ENCODE data around the gene C2CD4C.
"Not testable (repeated sequence)": the region's sequence is repeated elsewhere in the genome, so short reads cannot be mapped to it uniquely, and the experiment has no call there.

Gene C2CD4C

DNA sequence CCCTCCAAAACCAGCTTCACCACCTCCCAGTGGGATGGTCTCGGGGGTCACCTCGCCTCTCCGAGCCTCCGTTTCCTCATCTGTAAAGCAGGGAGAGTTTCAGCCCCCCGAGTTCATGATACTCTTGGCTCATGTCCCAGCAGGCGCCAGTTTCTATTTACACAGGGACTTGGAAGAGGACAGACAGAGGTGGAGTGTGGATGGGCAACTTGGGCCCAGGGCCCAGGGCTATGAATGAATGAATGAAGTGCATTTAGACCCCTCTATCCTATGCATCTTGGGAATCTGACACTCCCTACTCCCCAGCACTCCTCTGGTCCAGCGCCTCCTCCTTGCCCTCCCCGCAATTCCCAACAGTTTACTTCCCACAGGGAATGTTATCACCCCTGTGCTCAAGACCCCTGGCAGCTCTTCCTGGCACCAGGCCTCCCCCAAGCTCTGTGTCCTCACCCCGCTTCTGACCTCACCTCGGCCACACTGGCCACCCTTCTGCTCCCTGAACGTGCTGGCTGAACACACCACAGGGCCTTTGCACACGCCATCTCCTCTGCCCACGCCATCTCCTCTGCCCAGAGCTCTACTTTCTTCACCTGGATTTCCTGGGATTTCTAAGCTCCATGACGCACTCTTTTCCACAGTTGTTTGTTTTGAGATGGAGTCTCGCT is 4.9 kb upstream of the C2CD4C start:
- DNase-seq: no peak

DNA sequence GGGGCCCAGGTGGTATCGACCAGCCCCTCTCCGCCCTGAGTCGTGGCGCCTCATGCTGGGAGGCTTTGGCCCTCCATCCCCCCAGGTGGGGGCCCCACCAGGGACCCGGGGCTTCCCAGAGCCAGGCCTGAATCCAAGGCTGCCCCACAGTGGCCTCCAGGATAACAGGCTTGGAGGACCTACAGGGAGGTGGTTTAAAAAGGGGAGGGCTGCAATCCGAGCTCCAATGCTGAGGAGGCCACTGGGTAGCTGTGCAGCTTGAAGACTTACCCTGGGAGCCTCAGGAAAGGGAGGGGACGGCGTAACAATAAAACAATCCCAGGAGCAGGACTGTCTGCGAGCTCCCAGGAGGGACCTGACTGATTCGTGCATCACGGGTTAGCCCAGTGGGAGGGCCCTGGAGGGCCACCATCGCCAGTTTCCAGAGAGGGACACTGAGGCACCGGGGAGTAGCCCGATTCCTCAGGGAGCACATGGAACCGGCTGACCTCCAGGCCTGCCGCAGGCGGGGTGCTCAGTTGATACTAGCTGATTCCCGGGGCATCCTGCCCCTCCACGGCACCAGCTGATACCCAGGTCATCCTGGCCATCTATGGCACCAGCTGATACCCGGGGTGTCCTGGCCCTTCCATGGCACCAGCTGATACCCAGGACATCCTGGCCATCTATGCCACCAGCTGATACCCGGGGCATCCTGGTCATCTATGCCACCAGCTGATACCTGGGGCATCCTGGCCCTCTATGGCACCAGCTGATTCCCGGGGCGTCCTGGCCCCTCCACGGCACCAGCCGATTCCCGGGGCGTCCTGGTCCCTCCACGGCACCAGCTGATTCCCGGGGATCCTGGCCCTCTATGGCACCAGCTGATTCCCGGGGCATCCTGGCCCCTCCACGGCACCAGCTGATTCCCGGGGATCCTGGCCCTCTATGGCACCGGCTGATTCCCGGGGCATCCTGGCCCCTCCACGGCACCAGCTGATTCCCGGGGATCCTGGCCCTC is 3.7 kb upstream of the C2CD4C start:
- DNase-seq: no peak

DNA sequence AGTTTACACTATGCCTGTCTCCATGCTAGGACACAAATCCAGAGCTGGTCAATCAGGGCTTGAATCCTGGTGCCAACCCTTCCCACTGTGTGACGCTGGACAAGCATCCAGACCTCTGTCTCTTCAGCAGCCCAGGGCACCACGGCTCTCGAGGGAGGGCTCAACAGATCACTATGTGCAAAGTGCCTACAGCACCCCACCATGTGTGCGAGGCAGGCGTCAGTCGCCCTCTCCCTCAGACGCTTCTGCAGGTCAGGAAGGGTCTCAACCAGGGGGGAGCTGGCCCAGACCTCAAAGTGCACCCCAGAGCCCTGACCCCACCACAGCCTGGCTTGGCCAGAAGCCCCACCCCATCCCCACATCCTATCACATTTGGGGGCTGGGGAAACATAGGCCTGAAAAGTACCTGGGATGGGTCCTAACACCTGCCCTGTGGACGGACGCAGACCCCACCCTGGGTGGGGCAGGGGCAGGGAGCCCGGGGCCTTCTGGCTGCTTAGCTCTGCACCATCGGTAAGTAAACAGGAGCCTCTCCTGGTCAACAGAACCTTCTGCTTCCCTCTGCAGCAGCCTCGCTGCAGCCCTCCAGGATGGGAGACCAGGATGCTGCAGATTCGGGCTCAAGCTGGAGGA is 2.9 kb upstream of the C2CD4C start:
- DNase-seq: no peak

DNA sequence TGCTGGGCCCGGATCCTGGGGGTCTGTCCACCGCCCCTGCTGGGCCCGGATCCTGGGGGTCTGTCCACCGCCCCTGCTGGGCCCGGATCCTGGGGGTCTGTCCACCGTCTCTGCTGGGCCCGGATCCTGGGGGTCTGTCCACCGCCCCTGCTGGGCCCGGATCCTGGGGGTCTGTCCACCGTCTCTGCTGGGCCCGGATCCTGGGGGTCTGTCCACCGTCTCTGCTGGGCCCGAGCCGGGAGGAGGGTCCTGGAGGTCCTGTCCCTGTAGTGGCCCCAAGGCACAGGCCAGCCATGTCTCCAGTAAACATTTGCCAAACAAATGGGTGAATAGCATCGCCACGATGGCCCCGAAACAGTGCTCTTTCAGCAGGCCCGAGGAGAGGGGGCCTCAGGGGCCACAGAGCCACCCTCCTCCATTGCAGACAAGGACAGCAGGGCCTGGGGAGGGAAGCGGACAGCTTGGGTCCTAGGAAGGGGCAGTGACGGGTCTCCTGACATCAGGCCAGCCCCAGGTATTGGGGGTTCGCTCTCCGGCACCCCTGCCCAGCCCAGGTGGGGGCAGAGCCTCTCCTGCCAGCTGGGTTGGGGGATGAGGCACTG is 2.3 kb upstream of the C2CD4C start:
- DNase-seq: not testable (repeated sequence)

DNA sequence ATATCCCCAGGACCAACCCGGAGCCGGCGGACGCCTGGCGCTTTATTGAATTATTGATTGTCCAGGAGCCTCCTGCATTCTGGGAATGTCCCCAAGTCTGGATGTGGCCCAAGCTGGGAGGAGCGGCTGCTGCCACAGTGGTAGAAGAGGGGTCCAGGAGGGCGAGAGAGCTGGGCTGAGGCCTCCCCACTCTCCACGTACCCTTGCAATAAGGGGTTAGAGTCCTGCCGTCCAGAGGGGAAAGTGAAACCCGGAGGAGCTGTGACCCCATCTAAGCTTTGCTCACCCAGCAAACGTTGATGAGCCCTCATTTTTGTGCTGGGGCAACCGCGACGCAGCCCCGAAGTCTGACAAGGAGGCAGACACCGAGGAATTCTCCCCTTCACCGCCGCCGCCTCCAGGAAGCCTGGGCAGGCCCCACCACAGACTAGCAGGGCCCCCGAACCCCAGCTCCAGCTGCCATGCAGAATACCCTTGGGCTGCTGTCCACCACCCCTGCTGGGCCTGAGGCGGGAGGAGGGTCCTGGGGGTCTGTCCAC is 1.4 kb upstream of the C2CD4C start:
- DNase-seq: no peak

DNA sequence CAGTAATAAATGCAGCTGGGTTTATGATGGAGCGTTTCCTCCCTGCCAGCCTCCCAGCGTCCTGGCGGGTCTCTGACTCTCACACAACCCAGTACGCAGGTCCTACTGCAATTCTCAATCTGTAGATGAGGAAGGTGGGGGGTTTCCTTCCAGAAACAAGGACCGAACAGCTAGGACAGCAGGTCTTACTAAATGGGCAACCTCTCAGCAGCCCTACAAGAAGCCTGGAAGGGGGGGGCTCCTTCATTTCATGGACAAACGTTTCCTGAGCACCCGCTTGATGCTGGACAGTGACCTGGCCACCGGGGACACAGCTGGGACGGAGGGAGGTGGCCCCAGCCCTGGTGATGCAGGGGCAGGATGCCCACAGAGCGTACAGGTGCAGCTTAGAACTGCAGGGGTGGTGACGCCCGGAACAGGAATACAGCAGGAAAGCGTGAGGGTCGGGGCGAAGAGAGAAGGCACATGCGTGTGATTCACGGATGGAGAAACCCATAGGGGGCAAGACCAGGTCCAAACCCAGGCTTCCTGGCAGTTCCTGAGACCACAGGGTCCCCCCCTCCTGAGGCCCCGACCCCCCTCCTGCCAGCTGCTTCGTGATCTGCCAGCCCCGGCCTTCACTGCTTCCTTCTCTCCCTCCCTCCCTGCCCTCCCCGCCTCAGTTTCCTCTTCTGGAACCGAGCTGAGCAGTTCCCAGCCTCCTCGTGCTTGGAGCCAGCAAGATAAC is 732 bp upstream of the C2CD4C start:
- no peak for DNase-seq

DNA sequence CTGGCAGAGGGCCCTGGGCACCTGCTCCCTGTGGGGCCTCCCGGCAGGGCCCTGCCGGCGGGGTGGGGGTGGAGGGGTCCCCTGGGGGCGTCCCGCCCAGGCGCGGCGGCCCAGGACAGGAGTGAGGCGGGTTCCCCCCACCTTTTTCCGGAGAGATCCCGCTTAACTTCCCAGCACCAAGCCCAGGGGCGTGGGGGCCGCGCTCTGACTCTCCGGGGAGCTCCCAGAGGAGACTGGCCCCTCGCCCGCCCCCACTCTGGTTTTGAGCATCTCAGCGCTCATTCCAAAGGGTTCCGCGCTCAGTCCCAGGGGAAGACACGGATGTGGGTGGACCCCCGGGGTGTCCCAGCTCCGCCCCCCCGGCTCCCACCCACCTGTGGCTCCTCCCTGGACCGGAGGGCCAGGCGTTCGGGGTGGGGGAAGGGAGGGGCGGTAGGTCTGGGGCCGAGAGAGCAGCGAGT is 476 bp downstream of the C2CD4C start:
- DNase-seq: no peak

DNA sequence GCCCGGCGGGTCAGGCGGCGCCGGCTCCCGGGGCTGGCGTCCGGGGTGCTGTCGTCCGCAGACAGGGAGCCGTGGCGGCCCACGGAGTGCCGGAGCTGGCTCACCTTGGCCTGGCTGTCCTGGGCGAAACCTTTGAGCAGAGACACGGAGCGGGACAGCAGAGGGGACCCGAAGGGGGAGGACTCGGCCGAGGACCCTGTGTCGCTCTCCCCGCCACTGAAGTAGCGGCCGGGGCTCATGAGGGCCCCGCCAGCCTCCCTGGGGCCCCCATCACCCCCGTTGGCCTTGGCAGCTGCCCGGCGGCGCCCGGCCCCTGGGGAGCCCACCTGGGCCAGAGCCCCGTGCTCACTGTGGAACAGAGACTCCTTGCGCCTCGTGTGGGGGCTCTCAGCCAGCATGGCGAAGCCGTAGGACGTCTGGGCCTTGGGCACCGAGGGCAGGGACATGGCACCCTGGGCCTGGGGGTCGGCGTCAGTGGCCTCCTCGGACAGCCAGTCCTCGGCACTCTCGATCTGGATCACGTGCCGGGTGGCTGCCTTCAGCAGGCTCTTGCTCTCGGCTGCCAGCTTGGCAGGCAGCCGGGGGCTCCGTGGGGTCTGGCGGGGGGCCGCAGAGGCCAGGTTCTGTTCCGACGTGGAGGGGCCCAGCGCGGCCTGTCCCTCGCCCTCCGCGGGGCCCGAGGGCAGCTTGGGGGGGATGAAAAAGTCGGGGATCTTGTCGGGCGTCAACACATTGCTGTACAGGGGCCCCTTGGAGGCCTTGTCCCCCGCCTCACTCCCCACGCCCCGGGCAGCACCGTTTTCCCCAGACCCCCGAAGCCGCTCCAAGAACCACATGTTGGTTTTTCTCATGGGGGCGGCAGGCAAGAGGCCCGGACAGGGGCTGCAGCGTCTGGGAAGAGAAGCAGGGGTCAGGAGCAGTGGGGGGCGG is 1.2 kb downstream of the C2CD4C start:
- no peak for DNase-seq

DNA sequence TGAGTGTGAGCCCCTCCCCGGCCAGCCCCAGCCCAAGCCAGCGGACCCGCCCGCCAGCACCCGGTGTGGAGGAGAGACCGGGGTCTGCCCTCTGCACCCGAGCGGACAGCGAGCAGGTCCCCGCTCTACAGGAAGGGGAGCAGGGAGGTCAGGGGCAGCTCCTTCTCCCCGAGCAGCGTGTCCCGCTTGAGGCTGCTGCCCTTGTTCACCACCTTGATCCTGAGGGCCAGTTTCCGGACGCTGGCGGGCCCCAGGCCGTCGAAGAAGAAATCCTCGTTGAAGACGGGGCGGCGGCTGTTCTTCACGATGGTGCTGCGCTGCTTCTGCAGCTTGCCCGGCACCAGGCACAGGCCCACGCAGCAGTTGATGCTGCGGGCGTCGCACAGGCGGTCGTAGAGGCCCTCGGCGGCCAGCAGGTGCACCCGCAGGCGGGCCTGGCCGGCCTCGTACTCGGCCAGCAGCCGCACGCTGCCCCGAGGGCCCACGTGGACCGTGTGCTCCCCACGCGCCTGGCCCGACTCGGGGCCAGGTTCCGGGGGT is 1.9 kb downstream of the C2CD4C start:
- no peak for DNase-seq

DNA sequence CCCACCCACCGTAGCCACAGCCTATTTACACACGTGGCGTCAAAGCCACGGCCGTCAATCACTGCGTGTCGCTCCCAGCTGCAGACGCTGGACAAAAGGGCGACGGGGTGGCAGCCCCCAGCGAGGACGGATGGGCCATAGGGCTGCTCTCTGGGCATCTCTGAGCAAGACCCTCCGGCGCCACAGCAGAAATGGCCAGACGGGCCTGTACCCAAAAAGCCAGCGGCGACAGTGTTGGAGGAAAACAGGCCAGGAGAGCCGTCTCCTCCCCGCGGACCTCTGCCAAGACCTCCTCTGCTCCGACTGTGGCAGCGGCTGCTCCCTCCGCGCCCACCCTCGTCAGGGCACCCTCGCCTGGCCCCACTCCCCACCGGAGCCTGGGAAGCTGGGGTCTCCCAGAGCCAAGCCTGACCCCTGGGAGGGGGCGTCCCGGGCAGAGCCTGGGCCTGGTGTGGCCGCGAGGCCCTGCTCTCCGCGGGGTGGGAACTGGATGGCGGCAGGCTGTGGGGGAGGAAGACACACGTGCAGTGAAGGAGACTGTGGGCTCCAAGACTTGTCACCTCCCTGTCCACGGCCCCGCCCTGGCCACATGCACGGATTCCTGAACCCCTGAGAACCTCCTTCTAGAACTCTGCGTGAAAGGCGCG is 2.7 kb downstream of the C2CD4C start:
- DNase-seq: no peak

DNA sequence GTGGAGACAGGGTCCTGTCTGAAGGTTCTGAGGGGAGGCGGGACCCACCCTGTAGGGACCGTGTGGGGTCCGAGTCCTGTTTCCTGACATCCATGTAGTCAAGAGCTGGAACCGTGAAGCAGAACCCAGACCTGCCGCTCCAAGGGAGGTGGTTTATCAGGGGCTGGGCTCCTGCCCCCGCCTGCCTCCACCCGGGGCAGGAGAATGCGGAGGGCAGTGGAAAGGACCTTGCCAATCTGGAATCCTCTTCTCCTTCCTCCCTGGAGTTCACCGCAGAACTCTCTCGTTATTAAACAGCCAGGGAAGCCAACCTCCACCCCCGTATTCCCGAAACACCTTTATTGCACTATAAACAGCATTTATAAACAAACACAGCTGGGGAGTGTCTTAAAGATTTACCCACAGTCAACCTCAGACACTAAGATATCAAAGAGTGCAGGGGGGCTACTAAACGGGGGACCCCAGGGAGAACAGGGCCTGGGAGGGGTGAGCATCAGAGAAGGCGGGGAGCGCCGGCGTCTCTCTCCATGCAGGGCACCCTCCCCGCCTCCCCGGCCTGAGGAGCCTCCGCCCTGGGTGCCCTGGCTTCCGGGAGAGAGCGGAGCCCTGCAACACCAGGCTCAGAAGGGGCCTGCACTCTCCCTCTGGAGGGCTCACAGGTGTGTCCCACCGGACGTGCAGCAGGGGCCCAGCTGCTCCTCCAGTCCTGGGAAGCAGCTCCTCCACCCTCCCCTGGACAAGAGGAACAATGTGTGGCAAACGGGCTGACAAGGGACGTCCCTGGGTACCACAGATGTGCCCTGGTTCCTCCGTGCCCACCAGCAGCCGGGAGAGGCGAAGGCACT is 3.6 kb downstream of the C2CD4C start:
- no peak for DNase-seq

DNA sequence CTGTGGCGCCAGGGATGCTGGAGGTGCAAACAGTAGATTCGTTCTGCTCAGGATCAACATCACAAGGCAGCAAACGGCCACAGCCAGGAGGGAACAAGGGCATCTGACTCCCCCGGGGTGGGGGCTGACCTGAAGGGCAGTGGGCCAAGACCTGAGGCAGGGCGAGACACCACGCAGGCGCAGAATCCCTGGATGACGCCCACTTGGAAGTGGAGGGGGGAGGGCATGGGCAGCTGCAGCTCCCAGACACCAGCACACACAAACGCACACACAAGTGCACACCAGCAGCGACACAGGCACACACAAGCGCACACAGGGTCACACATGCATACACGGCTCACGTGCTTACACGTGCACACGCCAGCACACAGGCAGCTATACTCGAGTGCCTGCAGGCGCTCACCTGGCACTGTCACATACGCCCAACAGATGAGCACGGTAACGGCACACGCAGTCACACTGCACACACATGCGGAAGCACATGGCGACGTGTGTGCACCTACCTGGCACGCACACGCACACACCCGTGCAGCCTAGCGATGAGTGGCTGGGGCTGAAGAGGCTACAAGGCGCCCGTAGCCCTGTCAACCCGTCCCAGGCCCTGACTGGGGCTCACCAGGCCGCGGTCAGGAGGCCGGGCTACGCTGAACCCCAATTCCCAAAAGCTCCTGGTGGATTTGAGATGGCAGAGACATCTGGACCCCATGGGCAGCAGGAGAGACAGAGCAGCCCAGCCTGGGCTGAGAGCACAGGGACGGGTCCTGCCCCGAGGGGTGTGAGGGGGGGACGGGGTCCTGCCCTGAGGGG is 5.5 kb downstream of the C2CD4C start:
- no peak for DNase-seq

DNA sequence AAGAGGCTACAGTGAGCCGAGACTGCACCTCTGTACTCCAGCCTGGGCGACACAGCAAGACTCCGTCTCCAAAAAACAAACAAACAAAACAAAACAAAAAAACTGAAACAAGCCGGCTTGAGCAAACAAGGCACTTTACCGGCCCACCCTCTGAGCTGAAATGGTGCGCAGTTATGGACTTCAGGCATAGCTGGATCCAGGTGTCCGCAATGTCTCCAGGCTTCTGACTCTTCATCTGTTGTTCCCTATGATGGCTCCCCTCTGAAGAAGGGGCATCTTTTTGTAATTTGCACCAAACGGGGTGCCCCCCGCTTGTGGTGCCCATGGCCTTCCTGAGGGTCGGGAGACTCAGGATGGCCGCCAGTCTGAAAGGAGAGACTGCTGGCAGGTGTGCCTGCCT is 6.2 kb downstream of the C2CD4C start:
- no peak for DNase-seq

DNA sequence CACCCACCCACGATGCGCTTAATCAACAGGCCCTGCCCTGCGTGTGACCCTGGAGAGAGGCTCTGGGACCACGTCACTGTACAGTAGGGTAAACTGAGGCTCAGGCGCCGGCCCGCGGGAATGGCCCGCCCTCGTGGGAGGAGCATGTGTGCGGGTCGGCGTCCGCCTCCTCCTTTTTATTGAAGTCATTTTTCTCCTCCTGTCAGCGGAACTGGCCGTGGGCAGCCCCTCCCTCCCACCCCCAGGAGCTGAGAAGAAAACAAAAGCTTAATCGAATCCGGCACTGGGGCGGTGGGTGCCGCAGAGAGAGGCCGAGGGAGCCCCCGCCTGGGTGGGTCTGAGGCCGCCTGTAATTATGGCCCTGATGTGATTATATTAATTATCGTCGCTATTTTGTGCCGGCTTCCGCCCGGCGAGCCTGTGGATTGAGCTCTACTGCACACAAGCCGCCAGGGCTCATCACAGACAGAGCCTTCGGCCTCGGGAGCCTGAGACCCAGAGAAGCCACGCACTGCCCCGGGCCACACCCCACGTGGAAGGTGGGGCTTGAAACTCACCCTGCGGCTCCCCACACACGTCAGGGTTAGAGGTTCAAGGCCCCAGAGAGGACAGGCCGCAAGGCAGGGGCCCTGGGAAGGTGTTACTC is 7.0 kb downstream of the C2CD4C start:
- DNase-seq: no peak

DNA sequence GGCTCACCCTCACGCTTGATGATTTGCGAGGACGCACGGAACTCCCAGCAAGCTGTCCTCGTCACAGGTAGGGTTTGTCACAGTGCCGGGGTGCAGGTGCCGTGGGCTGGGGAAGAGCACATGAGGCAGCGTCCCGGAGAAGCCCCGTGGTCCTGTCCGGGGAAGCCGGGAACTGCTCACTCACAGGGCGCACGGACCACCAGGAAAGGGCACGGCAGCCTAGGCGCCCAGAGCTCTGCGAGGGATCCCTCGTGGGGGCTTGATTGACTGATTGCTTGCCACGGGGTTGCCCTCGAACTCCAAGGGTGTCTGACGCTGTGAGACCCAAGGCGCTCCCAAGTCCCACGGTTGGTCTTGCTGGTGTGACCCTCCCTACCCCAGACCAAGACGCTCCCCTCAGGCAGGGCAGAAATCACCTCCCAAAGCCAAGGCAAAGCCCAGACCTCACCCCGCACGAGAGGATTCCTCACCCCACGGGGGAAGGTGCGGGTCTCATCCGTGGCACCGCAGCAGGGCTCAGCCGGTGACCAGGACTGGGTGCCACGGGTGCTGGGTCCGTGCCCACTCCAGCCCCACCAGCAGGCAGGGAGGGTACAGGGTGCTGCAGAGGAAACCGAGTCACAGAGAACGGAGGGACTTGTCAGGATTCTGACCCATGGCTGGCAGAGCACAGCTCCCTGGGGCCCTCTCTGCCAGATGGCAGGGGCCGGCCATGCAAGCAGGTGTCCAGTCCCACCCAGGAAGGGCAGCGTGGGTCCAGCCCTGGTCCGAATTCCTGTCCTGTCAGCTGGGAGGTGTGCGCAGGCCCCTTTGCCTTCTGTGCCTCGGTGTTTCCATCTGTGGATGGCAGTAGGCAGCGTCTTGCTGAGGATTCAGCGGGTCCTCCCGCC is 7.7 kb downstream of the C2CD4C start:
- DNase-seq: no peak

DNA sequence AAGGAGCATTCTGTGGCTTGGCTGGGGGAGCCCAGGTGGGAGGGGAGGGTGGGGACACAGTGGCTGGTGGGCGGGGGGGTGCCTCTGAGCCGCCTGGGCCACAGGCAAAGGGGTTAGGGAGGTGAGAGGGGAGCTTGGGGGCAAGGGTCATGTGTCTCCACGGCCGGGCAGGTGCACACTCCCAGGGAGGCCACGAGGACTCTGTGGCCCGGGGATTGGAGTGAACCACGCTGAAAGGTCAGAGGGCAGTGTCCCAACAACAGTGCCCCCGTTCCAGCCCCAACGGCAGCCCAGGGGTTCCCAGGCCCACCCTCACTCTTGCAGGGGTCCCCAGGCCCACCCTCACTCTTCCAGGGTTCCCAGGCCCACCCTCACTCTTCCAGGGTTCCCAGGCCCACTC is 9.6 kb downstream of the C2CD4C start:
- DNase-seq: no peak

DNA sequence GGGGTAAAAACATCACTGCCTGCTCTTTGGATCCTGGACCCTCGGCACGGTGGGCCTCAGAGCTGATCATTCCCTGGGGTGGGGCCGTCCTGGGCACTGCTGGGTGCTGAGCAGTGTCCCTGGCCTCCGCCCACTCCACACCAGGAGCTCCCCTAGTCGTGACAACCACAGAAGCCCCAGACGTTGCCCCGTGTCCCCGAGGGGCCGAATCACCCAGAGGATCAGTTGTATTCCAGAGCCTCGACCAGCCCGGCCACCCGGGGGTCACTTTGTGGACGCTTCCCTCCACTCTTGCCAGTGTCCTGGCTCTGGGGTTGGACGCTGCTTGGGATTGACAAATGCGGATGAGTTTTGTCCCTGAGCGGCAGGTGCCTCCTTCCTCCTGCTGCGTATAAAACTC is 10.2 kb downstream of the C2CD4C start:
- no peak for DNase-seq

Measured in T1000 (cell line).